ENCODE measurements around the gene UCK2.

UCK2 gene

GRCh38 chr1:165815725-165816124 lies 11.7 kb upstream of the UCK2 start:
- H3K27ac ChIP-seq, result no peak overlapping the region
- no peak for TF ChIP-seq CTCF (conservative IDR thresholded peaks at IDR 0.05)

- TF ChIP-seq CTCF (conservative IDR thresholded peaks at IDR 0.05), result no peak
- no peak overlapping the region for H3K27ac ChIP-seq
Observed at GRCh38 chr1:165816157-165816556, 11.3 kb upstream of the UCK2 start.

GRCh38 chr1:165816826-165817497 lies 10.5 kb upstream of the UCK2 start:
- H3K27ac ChIP-seq, result no peak overlapping the region
- no peak for TF ChIP-seq CTCF (conservative IDR thresholded peaks at IDR 0.05)

GRCh38 chr1:165823552-165824268 lies 3.7 kb upstream of the UCK2 start:
- peak overlapping the region; percentile 23; the same call in 1 of the 2 replicates for H3K27ac ChIP-seq
- TF ChIP-seq CTCF (conservative IDR thresholded peaks at IDR 0.05), result no peak

GRCh38 chr1:165824269-165824643 lies 3.2 kb upstream of the UCK2 start:
- no peak for TF ChIP-seq CTCF (conservative IDR thresholded peaks at IDR 0.05)
- H3K27ac ChIP-seq, result peak overlapping the region; percentile 23; the same call in 1 of the 2 replicates

- H3K27ac ChIP-seq, result peak overlapping the region; percentile 96
- no peak for TF ChIP-seq CTCF (conservative IDR thresholded peaks at IDR 0.05)
Observed at GRCh38 chr1:165826565-165827267, 698 bp upstream of the UCK2 start.

GRCh38 chr1:165828103-165828668 lies 772 bp downstream of the UCK2 start:
- no peak for TF ChIP-seq CTCF (conservative IDR thresholded peaks at IDR 0.05)
- peak overlapping the region; percentile 96 for H3K27ac ChIP-seq
